GM18505 (cell line): ENCODE results near the gene ZMIZ1.

Source experiments
- ATAC-seq: cut with Tn5 transposase; IDR thresholded peaks from one replicate; pipeline ENCODE4 v1.9.1; 2021; ENCODE audit not compliant: unreplicated experiment
- POLR2A ChIP-seq: IDR thresholded peaks from 4 replicates; pipeline ENCODE4 v1.6.1; 2011; ENCODE audit warnings: borderline replicate concordance; ENCODE audit not compliant: insufficient read depth, insufficient read length; ENCODE audit errors: extremely low read depth

ZMIZ1 gene

GRCh38 chr10:79070606-79071395 lies 2.0 kb downstream of the ZMIZ1 start:
- ATAC-seq = no peak
- no peak for TF ChIP-seq POLR2A

GRCh38 chr10:79071396-79071923 lies 2.7 kb downstream of the ZMIZ1 start:
- no peak for ATAC-seq
- TF ChIP-seq POLR2A = no peak

DNA sequence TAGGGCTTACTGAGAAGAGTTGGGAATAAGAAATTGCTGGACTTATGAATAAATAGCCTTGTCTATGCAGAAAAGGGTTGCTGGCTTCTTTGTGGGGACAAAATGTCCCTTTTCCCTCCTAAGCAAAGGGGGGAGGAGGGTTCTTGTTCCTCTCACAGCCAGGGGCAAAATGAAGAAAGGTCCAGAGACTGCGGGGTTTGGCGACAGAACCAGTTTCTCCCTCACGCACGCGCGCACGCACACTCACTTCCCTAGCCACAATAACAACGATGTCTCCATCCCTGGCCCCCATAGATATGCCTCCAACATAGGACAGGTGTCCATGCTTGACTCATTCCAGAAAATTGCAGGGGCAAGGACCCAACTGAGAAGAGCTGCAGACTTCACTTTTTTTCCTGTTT lies 3.3 kb downstream of the ZMIZ1 start:
- no peak for ATAC-seq
- no peak for TF ChIP-seq POLR2A

GRCh38 chr10:79072994-79073645 lies 4.4 kb downstream of the ZMIZ1 start:
- TF ChIP-seq POLR2A = no peak
- ATAC-seq = no peak

DNA sequence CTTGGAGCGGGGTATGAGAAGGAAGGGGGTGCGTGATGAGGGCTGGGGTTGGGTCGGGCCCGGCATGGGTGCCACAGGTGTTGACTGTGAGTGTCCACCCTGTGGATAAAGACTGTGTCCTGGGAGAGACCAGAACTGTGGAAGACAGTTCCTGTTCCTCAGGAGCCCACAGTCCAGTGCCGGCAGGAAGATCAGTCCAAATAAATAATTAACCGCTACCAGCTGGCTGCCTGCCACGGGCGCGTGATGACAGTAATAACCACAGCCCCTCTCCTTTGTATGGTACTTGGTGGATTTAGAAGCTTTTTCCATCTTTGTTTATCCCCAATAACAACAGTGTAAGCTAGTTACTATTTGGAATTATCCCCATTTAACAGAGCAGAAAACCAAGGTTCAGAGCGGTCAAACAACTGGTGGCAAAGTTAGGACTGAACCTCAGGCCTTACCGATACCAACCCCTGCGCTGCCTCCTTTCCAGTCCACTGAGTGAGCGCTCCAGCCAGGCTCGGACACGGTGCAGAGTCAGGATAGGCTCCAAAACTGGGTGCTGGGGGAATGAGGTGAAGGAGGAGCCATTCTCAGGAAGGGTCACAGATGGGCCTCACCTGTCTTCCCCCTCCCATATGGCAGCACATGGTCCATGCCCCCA lies 5.1 kb downstream of the ZMIZ1 start:
- no peak for TF ChIP-seq POLR2A
- ATAC-seq = no peak

- no peak for ATAC-seq
- TF ChIP-seq POLR2A = no peak
These were observed 6.0 kb downstream of the ZMIZ1 start for GRCh38 chr10:79074732-79075131.

DNA sequence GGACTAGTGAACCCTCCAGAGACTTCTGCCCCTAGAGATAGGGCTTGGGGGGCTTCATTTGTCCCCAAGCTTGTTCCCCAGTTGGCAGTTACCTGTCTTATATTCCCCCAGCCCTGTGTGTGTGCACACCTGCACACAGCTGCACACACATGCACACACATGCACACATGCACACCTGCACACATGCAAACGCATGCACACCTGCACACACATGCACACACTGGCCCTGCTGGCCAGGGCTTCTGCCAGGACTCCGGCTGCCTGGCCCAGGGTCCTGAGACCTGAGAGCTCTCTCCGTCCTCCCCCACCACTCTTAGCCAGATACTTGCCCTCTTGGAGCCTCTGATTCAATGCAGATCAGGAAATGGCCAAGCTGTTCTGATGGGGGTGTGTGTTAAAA lies 6.7 kb downstream of the ZMIZ1 start:
- TF ChIP-seq POLR2A = no peak
- ATAC-seq = no peak

GRCh38 chr10:79077488-79078173 lies 8.9 kb downstream of the ZMIZ1 start:
- ATAC-seq = no peak
- TF ChIP-seq POLR2A = no peak

GRCh38 chr10:79078367-79079053 lies 9.7 kb downstream of the ZMIZ1 start:
- no peak for TF ChIP-seq POLR2A
- no peak for ATAC-seq

- TF ChIP-seq POLR2A = no peak
These were observed 10.3 kb downstream of the ZMIZ1 start for GRCh38 chr10:79079054-79079397.

DNA sequence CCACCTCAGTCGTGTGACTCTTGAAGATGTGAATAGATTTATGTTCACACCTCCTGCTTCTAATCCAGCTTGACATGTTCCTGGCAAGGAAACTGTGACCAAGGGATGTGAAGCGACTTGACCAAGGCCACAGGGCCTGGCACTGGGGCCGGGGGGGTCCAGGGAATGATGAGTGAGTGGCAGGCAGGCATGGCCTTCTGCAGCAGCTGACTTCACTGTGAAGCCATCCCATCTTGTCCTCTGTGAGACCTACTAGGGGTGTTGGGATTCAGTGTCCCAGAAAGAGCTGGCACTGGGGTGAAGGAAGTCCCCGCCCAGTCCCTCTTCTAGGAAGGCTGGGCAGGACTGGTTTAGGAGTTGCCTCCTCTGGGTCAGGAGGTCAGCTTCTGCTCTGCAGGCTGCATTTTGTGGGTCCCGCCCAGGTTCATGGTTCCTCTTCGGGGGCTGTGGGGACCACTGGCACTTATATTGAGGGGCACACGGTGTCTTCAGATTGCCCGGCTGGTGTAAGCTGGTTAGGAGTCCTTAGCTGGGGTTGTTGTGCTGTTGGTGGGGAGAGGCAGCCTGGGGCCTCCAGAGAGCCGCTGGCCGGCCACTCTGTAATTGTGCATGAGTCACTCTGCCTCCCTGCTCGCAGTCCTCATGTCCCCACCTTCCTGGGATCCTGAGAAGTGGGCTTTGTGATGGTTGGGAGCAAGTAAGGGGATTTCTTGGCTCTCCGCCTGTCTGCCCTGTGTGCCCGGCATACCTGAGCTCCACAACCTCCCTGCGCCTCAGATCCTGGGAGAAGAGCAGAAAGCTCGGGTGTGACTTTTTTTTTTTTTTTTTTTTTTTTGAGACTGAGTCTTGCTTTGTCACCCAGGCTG lies 11.0 kb downstream of the ZMIZ1 start:
- ATAC-seq = no peak
- TF ChIP-seq POLR2A = no peak

More at GRCh38 chr10:79079054-79079397, 10.3 kb downstream of the ZMIZ1 start:
- no peak for ATAC-seq
